ENCODE results near the gene TIMP2. TPM values are rescaled to one million over a fixed set of nuclear protein-coding genes. Genes with fewer than 3 reads are reported as not detected.
A peak's percentile ranks its signal among the peaks of the same experiment; 100 is the strongest.

The TIMP2 gene
- total RNA-seq: 429 to 540 TPM (median 535 TPM) in 3 replicates
- long read RNA-seq, transcript TIMP2-201 (5 exons, 3,652 nt): major isoform, 25 of 79 reads
- long read RNA-seq, partial matches to known transcripts: 1 of 79 reads
- long read RNA-seq, other reads (novel, unspliced or antisense): 53 of 79 reads

- Mint-ChIP-seq H3K9me3 (ENCODE audit: low read depth) (no peaks in the 10 kb centered on the region), H3K4me3 (ENCODE audit: unreplicated experiment) (peak within 1 kb of the TSS; percentile 79), H3K27me3 (ENCODE audit: low read depth) (peaks cover 2% of the 10 kb centered on the region), H3K4me1 (ENCODE audit: low read depth) (peaks cover 48% of the 10 kb centered on the region), H3K36me3 (ENCODE audit: low read depth) (no peaks in the 10 kb centered on the region), H3K27ac (ENCODE audit: unreplicated experiment) (peak within 1 kb of the TSS; percentile 76)
- peak; percentile 55 for TF ChIP-seq CTCF (IDR thresholded peaks at IDR 0.05)
- DNase-seq (ENCODE audit: low spot score): no peak
These were observed at the start of gene TIMP2 for GRCh38 chr17:78925234-78925633. TIMP2 (minus strand) TSS chr17:78925387; CDS start chr17:78925088, 299 bp downstream.

GRCh38 chr17:78973792-78974520, 48.8 kb upstream of the TIMP2 start:
- no peak for DNase-seq (ENCODE audit: low spot score)
- H3K4me1 Mint-ChIP-seq (ENCODE audit: low read depth): peaks cover 36% of the 10 kb centered on the region
- no peak for TF ChIP-seq CTCF (IDR thresholded peaks at IDR 0.05)
- no peaks in the 10 kb centered on the region for H3K36me3 Mint-ChIP-seq (ENCODE audit: low read depth)
- no peaks in the 10 kb centered on the region for H3K27me3 Mint-ChIP-seq (ENCODE audit: low read depth)
- H3K4me3 Mint-ChIP-seq (ENCODE audit: unreplicated experiment): no peak overlapping the region
- no peaks in the 10 kb centered on the region for H3K9me3 Mint-ChIP-seq (ENCODE audit: low read depth)
- peak overlapping the region; percentile 75 for H3K27ac Mint-ChIP-seq (ENCODE audit: unreplicated experiment)

- TF ChIP-seq CTCF (IDR thresholded peaks at IDR 0.05): no peak
- Mint-ChIP-seq H3K4me1 (ENCODE audit: low read depth) (peaks cover 33% of the 10 kb centered on the region), H3K27ac (ENCODE audit: unreplicated experiment) (peak overlapping the region; percentile 63), H3K36me3 (ENCODE audit: low read depth) (peaks cover 2% of the 10 kb centered on the region), H3K27me3 (ENCODE audit: low read depth) (no peaks in the 10 kb centered on the region), H3K4me3 (ENCODE audit: unreplicated experiment) (no peak overlapping the region), H3K9me3 (ENCODE audit: low read depth) (no peaks in the 10 kb centered on the region)
- DNase-seq (ENCODE audit: low spot score): no peak
These were observed 48.0 kb upstream of the TIMP2 start for GRCh38 chr17:78973196-78973595.

- TF ChIP-seq CTCF (IDR thresholded peaks at IDR 0.05): no peak
- Mint-ChIP-seq H3K27ac (ENCODE audit: unreplicated experiment) (peak overlapping the region; percentile 3), H3K4me3 (ENCODE audit: unreplicated experiment) (no peak overlapping the region), H3K27me3 (ENCODE audit: low read depth) (no peaks in the 10 kb centered on the region), H3K9me3 (ENCODE audit: low read depth) (no peaks in the 10 kb centered on the region), H3K36me3 (ENCODE audit: low read depth) (peaks cover 2% of the 10 kb centered on the region), H3K4me1 (ENCODE audit: low read depth) (peaks cover 28% of the 10 kb centered on the region)
- DNase-seq (ENCODE audit: low spot score): no peak
These were observed 47.4 kb upstream of the TIMP2 start for GRCh38 chr17:78972507-78973105.

- Mint-ChIP-seq H3K27me3 (ENCODE audit: low read depth) (no peaks in the 10 kb centered on the region), H3K36me3 (ENCODE audit: low read depth) (peaks cover 2% of the 10 kb centered on the region), H3K4me1 (ENCODE audit: low read depth) (peaks cover 23% of the 10 kb centered on the region), H3K27ac (ENCODE audit: unreplicated experiment) (peak overlapping the region; percentile 8), H3K9me3 (ENCODE audit: low read depth) (no peaks in the 10 kb centered on the region), H3K4me3 (ENCODE audit: unreplicated experiment) (no peak overlapping the region)
- DNase-seq (ENCODE audit: low spot score): no peak
- no peak for TF ChIP-seq CTCF (IDR thresholded peaks at IDR 0.05)
These were observed 46.7 kb upstream of the TIMP2 start for GRCh38 chr17:78971756-78972506.
